NCI-H446 (cell line): ENCODE measurements around the gene SDS.
"Not testable (repeated sequence)": the region's sequence is repeated elsewhere in the genome, so short reads cannot be mapped to it uniquely, and the experiment has no call there.

Source experiments
- DNase-seq, 2 experiments: peaks; one replicate each; lab custom pipeline; 2025; lab: John Stamatoyannopoulos, UW

Gene SDS

DNA sequence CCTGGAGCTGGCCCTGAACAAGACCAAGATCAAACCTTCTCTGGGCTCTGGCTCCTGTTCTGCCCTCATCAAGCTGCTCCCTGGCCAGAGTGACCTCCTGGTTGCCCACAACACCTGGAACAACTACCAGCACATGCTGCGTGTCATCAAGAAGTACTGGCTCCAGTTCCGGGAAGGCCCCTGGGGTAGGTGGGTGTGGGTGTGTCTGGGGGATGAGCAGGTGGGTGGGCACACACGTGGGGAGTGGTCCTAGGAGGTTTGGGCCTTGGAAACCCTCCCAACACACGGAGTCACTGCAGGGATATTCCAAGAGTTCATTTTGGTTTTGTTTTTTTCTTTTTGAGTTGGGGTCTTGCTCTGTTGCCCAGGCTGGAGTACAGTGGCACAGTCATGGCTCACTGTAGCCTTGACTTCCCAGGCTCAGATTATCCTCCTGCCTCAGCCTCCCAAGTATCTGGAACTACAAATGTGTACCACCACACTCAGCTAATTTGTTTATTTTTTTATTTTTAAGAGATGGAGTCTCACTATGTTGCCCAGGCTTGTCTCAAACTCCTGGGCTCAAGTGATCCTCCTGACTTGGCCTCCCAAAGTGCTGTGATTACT lies 28.8 kb downstream of the SDS start:
- no peak for DNase-seq

GRCh38 chr12:113373969-113374368 lies 29.7 kb downstream of the SDS start:
- DNase-seq = no peak

DNA sequence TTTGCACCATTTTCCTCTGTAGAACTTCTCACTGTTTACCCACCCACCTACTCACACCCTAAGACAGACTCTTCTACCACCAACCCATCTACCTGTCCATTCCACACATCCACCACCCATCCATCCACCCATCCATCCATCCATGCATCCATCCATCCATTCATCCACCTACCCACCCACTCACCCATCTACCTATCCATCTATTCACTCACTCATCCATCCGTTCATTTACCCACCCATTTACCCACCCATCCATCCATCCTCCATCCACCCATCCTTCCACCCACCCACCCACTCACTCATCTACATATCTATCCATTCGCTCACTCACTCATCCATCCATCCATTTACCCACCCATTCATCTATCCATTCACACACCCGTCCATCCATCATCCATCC lies 30.2 kb downstream of the SDS start:
- no peak for DNase-seq

DNA sequence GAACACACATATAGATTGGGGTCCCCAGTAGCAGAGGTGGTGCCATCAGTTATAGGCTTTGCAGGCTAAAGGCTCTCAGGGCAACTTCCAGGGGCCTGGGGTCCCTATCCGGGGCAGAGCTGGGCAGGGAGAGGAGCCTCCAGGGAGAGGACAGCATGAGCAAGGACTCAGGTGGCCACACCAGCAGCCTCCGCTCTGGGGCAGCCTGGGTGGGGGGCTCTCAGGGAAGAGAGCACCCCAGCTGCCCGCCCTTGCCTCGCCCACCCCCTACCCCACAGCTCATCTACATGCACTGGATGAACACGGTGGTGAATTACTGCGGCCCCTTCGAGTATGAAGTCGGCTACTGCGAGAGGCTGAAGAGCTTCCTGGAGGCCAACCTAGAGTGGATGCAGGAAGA lies 31.3 kb downstream of the SDS start:
- DNase-seq = no peak

- DNase-seq = no peak
Measured at GRCh38 chr12:113371808-113372207, 31.9 kb downstream of the SDS start.

- DNase-seq = no peak
Measured at GRCh38 chr12:113370923-113371682, 32.6 kb downstream of the SDS start.

GRCh38 chr12:113369391-113369985 lies 34.2 kb downstream of the SDS start:
- no peak for DNase-seq

DNA sequence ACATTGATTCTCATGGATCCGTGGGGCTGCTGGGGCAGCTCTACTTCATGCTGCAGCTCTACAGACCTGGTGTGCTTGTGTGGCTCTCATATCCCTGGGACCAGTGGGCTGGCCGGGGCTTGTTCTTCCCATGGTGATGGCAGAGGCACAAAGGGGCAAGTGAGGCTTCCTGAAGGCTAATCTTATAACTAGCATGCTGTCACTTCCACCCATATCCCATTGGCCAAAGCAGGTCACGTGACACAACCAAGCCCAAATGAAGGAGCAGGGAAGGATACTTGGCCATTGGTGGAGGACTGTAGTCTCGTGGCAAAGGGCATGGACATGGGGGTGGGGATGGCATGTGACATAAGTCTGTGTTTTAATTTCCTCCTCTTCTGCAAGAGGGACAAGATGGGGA lies 35.4 kb downstream of the SDS start:
- no peak for DNase-seq

DNA sequence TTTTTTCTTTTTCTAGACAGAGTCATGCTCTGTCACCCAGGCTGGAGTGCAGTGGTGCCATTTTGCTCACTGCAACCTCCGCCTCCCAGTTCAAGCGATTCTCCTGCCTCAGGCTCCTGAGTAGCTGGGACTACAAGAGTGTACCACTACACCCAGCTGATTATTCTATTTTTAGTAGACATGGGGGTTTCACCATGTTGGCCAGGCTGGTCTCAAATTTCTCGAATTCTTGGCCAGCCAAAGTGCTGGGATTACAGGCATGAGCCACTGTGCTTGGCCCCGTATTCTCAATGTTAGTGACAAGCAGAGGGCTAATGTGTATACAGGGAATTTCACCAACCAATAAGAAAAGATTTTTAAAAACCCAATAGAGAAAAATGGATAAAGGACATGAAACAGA lies 36.9 kb downstream of the SDS start:
- peak in 1 of 2 experiments; percentile 10 for DNase-seq

GRCh38 chr12:113365639-113366395 lies 37.9 kb downstream of the SDS start:
- DNase-seq = no peak

- DNase-seq = no peak
Measured at GRCh38 chr12:113364698-113365097, 39.0 kb downstream of the SDS start.

- DNase-seq = no peak
Measured at GRCh38 chr12:113361574-113362370, 41.9 kb downstream of the SDS start.

- no peak for DNase-seq
Measured at GRCh38 chr12:113359939-113360748, 43.5 kb downstream of the SDS start.

DNA sequence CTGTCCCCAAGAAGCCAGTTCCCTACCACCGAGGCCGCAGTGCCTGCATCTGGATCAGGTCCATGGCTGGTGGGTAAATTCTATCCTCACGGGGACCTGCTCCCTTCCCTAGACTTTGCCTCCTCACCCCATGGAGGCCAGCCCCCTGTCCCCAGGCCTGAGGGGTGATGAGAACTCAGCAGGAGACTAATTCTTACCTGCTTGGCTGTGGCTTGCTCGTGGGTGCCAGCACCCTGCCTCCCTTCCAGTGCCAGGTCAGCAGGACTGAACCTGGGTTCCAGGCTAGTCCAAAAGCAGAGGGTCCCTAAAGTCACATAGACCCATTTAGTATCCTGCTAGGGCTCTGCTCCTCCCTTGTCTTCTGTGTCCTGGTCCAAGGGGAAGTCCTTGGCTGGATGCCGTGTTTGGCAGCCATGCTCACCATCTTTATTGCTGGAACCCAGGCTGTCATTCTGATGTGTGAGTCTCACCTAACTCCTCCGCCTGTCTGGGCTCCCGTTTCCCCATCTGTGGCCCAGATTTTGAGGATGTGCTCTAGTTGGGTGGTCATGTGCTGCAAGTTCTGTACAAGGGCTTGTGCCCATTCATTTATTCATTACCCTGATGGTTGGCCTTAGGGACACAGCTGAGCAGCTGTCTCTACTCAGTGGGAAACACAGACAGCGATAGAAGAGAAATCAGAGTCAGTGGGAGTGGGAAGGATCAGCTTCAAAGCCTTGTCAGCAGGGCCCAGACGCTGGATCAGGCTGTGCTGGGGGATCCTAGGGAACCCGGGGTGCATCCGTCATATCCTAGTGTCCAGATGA lies 44.4 kb downstream of the SDS start:
- peak; percentile 63 to 75 for DNase-seq

DNA sequence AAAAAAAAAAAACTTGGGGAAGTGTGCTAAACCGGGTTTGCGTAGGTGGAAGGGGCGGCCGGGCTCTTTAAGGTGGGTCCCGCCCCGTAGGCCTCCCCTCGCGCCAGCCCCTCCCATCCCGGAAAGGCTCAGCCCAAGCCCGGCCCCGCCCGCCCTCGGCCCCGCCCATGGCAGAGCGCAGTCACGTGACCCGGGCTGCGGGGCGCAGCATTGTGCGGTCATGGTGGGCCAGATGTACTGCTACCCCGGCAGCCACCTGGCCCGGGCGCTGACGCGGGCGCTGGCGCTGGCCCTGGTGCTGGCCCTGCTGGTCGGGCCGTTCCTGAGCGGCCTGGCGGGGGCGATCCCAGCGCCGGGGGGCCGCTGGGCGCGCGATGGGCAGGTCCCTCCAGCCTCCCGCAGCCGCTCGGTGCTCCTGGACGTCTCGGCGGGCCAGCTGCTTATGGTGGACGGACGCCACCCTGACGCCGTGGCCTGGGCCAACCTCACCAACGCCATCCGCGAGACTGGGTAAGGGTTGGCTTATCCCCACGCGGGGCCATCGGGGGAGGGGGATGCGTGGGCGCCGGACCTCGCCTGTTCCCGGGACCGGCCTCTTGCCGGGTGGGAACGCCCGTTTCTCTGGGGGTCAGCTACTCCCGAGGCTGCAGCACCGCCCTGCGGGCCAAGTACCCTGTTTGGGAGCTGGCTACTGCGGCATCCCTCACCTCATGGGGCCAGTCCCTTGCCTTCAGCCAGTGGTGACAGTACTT lies 45.1 kb downstream of the SDS start, which contains the start of gene PLBD2:
Gene PLBD2, plus strand, starts transcription at position 207 of the 752 bp plus-strand sequence. Its CDS starts 14 bp downstream, at position 221.
- DNase-seq = peak; percentile 77 to 95

- DNase-seq = not testable (repeated sequence)
Measured at GRCh38 chr12:113354192-113354591, 49.5 kb downstream of the SDS start.

DNA sequence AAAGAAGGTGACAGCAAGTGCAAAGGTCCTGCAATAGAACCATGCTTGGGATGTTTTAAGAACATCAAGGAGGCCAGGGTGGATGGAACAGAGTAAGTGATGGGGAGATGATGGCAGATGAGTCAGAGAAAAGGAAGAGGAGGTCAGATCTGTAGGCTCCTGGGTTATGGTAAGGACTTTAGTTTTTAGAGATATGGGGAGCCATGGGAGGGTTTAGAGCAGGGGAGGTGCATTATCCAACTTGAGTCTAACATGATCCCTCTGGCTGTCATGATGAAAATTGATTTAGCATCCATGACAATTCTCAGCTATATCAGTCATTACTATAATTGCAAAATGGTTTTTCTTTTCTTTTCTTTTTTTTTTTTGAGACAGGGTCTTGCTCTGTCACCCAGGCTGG lies 52.6 kb downstream of the SDS start:
- no peak for DNase-seq

- no peak for DNase-seq
Measured at GRCh38 chr12:113348849-113349536, 54.7 kb downstream of the SDS start.

- no peak for DNase-seq
Measured at GRCh38 chr12:113347892-113348291, 55.8 kb downstream of the SDS start.
